Adrenal gland (tissue), 5 donors: ENCODE data around the gene KDM2A.

Source experiments
- POLR2A ChIP-seq, 2 donors: fragments of 450-650 bp; IDR thresholded peaks; one replicate each; pipeline ENCODE4 v1.6.1; 2017; ENCODE audit warnings: antibody characterized with exemption in 2 of 2, mild to moderate bottlenecking in 2 of 2, moderate library complexity in 1 of 2
- TF ChIP-seq, protein P1 (sequence below), 6 experiments: fragments of 450-650 bp in 4 of 6; fragments of 200-600 bp in 2 of 6; sonication (generic) in 1 of 6; IDR thresholded peaks; 1 replicate in 5 of 6; 2 replicates in 1 of 6; pipeline versions ENCODE4 v1.5.1 to v1.8.0; 2016 to 2021; ENCODE audit warnings: antibody characterized with exemption in 6 of 6, mild to moderate bottlenecking in 2 of 6, moderate library complexity in 1 of 6
- donor health status: DM: no; HTN: no; CAD: no.

DNA sequence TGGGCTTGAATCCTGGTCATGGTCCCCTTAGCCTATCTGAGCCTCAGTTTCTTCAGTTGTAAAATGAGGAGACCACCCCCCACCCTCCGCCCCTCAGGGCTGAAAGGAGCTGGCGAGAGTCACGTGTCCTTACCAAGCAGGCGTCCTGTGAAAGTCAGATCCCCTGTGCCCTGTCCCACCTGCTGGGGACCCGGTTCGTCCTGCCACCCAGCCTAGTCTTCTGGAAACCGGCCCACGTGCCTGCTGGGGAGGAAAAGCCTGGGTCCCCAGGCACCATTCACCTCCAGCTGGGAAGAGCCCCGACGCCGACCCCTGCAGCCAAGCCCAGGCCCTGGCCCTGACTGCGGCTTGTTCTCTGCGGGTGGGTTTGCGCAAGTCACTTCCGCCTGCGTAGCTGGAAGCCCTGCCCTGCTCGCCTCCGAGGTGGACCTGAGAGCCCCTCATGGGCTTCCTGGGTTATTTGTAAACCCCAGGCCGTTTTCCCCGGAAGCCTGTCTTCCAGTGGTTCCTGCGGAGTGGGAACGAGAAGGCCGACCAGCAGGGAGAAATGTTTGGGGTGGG, 183.6 kb downstream of the KDM2A start:
- TF ChIP-seq, protein P1, sequence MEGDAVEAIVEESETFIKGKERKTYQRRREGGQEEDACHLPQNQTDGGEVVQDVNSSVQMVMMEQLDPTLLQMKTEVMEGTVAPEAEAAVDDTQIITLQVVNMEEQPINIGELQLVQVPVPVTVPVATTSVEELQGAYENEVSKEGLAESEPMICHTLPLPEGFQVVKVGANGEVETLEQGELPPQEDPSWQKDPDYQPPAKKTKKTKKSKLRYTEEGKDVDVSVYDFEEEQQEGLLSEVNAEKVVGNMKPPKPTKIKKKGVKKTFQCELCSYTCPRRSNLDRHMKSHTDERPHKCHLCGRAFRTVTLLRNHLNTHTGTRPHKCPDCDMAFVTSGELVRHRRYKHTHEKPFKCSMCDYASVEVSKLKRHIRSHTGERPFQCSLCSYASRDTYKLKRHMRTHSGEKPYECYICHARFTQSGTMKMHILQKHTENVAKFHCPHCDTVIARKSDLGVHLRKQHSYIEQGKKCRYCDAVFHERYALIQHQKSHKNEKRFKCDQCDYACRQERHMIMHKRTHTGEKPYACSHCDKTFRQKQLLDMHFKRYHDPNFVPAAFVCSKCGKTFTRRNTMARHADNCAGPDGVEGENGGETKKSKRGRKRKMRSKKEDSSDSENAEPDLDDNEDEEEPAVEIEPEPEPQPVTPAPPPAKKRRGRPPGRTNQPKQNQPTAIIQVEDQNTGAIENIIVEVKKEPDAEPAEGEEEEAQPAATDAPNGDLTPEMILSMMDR (IDR thresholded peaks at IDR 0.05): no peak
- TF ChIP-seq POLR2A (IDR thresholded peaks at IDR 0.05): no peak
